ENCODE results near the gene DHDH.

DHDH gene

DNA sequence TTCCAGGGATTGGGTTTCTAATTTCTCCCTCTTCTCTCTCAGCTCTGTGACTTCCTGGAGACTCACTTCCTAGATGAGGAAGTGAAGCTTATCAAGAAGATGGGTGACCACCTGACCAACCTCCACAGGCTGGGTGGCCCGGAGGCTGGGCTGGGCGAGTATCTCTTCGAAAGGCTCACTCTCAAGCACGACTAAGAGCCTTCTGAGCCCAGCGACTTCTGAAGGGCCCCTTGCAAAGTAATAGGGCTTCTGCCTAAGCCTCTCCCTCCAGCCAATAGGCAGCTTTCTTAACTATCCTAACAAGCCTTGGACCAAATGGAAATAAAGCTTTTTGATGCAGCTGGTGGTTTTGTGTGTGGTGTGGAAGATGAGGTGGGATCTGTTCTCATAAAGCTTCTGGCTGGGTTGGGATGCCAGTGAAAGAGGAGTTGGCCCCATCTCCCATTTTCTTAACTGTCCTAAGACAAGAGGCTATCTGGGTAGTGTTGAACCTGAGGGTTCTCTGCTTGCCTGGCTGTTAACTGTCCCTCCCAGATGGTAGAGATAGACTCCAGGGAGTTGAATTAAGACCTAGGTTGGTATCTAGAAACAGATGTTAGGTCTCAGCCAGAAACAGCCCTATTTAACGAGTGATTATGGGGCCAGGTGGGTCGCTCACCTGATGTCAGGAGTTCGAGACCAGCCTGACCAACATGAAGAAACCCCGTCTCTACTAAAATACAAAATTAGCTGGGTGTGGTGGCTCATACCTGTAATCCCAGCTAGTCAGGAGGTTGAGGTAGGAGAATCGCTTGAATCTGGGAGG lies 33.2 kb downstream of the DHDH start:
- no peak for DNase-seq (ENCODE audit: low read depth in 2 of 2)

GRCh38 chr19:48967346-48968178 lies 34.1 kb downstream of the DHDH start:
- DNase-seq (ENCODE audit: low read depth in 2 of 2) = no peak

DNA sequence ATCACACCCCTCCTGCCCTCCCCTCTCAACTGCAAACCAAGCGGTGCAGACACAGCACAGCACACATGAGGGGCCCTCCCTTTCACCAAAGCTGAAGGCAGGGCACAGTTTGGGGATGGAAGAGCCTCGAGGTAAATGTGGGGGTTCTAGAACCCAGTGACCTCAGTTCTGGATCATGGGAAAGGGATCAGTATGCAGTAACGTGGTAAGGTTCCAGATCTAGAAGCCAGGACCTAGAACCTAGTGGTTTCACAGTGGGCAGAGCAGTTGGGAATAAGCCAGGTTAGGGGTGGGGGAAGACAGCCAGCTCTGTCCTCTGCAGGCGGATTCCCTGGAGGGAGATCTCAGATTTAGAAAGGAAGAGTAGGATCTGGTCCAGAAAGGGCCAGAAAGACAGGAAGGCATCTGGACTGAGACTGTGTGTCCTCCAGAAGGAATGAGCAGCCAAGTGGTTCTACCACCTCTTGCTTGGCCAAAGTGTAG lies 34.7 kb downstream of the DHDH start:
- no peak for DNase-seq (ENCODE audit: low read depth in 2 of 2)

- DNase-seq (ENCODE audit: low read depth in 2 of 2) = no peak
Measured at GRCh38 chr19:48968813-48969218, 35.3 kb downstream of the DHDH start.

DNA sequence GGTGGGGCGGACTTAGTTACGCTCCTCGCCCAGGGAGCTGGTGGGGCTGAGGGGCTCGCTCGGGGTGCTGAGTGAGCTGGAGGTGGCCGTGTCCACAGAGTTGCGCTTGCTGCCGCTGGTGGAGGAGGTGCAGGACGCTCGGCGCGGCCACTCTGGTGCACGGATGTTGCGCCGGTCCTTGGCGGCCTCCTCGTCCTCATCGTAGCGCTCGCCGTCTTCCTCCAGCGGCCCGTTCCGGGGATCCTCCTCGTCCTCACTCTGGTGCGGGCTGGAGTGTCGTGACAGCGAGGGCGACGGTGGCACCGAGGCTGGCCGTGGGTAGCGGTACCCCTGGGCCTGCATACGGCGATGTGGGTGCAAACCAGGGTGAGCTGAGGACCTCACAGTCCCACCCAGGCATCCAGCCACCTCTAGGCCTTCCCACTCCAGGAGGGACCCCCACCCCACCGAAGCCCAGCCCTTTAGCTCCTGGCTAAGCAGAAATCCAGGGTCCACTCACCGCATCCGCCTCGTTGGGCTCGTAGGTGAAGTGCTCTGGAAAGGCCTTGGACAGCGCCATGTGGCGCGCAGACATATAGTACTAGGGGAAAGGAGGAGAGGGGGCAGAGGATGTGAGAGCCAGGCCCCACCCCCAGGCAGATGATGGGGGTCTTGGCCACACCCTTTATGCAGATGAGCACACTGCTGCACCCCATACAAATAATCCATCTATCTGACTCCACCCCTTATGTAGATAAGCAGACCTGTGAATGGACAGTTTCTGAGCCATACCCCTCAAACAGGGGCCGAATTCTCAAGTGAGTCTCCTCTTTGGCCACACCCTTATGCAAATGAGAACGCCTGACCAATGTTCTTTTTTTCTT lies 36.0 kb downstream of the DHDH start:
- DNase-seq (ENCODE audit: low read depth in 2 of 2) = no peak

DNA sequence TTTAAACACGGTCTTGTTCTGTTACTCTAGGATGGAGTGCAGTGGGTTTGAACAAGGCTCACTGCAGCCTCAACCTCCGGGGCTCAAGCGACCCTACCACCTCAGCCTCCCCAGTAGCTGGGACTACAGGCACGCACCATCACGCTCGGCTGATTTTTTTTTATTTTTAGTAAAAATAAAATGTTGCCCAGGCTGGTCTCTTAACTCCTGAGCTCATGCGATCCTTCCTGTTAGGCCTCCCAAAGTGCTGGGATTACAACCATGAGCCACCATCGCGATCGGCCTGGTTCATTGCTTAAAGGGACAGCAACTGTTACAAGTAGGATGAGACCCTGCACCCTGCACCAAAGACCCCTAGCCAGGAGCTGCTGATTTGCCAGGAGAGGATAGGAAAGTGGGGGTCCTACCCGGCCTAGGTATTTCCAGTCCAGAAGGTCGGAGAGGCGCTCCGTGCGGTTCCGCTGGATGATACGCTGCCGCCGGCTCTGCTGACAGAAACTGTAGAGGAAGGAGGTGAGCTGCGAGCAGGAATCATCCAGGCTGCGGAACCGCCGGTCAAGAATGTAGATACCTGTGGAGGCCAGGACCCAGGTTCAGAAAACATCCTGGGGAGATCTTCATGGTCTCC lies 36.8 kb downstream of the DHDH start:
- DNase-seq (ENCODE audit: low read depth in 2 of 2) = no peak

DNA sequence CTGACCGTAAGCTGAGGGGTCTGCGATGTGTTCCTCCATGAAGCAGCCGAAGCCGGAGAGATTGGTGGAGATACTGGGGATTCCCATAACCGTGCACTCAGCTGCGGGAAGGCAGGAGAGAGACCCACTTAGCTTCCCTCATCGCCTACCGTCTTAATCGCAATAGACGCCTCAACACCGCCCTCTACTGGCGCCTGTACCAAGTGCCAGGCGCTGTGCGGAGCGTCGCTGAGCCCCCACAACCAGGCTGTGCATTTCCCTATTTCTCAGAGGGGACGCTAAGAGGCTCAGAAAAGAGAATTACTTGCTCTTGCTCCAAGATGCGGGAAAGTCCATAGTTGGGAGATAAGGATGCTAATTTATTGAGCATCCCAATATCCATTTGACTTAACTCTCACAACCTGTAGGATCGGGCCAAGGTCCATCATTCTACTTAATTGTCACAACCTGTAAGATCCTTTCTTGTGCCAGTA lies 37.5 kb downstream of the DHDH start:
- DNase-seq (ENCODE audit: low read depth in 2 of 2) = peak; percentile 70 to 71

DNA sequence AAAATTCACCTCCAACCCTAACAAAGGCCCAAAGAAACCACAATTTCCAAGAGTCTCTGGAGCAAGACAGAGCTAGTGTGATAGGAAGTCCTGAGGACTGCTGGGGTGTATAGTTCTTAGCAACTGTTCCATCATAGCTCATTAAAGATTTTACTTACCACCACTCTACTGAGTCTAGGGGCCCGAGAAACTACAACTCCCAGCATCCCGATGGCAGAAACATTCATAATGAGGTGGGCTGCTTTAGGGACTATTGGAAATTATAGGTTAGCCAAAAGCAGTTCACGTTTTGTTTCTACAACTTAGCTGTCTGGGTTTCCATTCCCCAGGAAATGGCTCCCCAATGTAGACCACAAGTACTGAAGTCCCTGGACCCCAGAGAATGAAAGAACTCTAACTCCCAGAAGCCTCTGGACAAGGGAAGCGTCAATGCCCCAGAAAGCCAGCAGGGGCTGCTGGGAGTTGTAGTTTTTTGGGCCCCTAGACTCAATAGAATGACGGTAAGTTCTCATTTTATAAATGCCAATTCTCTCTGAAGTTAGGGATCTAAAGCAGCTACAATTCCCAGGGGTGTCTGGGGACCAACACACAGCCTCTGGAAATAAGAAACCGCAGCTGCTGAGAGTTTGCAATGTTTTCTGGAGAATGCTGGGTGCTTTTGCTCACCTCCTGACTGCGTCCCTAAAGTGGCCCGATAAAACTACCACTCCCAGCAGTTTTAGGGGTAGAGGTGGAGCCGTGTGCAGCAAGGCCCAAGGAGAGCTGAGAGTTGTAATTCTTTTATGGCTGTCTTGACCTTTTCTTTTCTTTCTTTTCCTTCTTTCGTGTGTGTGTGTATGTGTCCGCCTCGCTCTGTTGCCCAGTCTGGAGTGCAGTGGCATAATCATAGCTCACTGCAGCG lies 42.7 kb downstream of the DHDH start:
- DNase-seq (ENCODE audit: low read depth in 2 of 2) = no peak

GRCh38 chr19:48977061-48977460 lies 43.6 kb downstream of the DHDH start:
- no peak for DNase-seq (ENCODE audit: low read depth in 2 of 2)

- DNase-seq (ENCODE audit: low read depth in 2 of 2) = no peak
Measured at GRCh38 chr19:48982280-48982679, 48.8 kb downstream of the DHDH start.

GRCh38 chr19:48985711-48986110 lies 52.2 kb downstream of the DHDH start:
- DNase-seq (ENCODE audit: low read depth in 2 of 2) = no peak

DNA sequence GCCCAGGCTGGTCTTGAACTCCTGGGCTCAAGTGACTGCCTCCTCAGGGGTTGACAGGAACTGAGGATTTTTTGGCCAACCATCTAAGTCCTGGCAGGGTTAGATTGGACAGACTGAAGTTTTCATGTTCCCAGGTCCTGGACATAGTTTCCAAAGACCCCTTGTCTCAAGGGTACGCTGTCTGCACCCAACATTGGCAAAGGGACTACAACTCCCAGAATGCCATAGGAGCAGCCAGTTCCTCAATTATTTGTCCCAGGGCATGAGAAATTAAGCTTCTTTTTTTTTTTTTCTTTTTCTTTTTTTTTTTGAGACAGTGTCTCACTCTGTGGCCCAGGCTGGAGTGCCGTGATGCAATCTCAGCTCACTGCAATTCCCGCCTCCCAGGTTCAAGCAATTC lies 52.7 kb downstream of the DHDH start:
- no peak for DNase-seq (ENCODE audit: low read depth in 2 of 2)

DNA sequence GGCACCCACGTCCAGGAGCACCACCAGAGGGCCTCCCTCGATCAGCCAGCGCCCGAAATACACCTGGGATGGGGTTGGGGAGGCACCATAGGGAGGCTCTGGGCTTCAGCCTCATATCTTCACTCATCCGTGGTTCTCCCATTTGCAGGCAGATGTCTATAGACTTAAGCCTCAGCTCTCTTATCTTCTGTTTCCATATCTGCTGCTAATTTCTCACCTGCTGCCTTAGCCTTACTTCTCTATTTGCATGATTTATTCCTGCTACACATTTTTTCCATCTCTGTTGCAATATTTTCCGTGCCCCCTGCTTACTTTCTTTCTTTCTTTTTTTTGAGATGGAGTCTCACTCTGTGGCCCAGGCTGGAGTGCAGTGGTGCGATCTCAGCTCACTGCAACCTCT lies 53.8 kb downstream of the DHDH start:
- DNase-seq (ENCODE audit: low read depth in 2 of 2) = no peak

DNA sequence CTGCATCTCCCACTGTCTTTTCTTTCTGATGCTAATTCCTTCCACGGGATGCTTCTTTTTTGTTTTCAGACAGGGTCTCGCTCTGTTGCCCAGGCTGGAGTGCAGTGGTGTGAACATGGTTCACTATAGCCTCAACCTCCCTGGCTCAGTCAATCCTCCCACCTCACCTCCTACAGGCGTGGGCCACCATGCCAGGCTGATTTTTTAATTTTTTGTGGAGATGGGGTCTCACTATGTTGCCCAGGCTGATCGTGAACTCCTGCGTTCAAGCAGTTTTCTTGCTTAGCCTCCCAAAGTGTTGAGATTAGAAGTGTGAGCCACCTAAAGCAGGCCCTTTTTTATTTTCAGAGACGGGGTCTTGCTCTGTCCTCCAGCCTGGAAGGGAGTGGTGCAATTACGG lies 54.8 kb downstream of the DHDH start:
- no peak for DNase-seq (ENCODE audit: low read depth in 2 of 2)

DNA sequence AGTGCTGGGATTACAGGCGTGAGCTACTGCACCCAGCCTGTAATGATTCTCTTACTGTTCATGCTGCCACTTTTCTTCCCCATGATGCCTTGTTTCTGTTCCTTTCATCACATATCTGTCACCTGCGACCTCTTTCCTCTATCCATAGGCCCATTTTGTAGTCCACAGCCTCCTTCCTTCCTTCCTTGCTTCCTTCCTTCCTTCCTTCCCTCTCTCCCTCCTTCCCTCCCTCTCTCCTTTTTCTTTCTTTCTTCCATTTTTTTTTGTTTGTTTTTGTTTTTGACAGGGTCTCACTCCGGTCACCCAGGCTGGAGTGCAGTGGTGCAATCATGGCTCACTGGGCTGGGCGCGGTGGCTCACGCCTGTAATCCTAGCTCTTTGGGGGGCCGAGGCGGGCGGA lies 55.4 kb downstream of the DHDH start:
- DNase-seq (ENCODE audit: low read depth in 2 of 2) = no peak

DNA sequence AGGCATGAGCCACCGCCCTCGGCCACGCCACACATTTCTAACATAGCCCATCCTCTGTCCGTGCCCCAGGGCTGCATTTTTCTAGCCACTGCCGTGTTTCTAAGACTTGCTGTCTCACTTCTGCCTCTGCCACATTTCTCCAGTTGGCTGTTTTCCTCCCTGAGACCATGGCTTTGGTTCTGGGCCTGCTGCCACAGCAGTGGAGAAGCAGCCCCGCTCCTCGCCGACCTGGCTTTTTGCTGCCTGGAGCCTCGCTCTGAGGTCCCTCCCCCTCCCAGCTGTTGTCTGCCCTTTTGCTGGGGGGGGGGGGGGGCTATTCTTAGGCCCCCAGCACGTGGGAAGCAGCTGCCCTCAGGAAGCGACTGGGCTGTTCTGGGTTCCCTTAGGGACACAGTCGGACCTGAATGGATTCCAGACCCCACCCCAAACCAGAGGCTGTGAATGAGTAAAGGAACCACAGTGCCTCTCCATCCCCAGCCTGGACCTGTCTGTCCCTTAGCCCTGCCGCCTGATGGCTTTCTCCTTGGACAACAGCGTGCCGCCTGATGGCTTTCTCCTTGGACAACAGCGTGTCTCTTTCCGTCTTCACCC lies 56.3 kb downstream of the DHDH start:
- no peak for DNase-seq (ENCODE audit: low read depth in 2 of 2)

GRCh38 chr19:48990400-48990799 lies 56.9 kb downstream of the DHDH start:
- no peak for DNase-seq (ENCODE audit: low read depth in 2 of 2)

- no peak for DNase-seq (ENCODE audit: low read depth in 2 of 2)
Measured at GRCh38 chr19:48991011-48991609, 57.6 kb downstream of the DHDH start.

DNA sequence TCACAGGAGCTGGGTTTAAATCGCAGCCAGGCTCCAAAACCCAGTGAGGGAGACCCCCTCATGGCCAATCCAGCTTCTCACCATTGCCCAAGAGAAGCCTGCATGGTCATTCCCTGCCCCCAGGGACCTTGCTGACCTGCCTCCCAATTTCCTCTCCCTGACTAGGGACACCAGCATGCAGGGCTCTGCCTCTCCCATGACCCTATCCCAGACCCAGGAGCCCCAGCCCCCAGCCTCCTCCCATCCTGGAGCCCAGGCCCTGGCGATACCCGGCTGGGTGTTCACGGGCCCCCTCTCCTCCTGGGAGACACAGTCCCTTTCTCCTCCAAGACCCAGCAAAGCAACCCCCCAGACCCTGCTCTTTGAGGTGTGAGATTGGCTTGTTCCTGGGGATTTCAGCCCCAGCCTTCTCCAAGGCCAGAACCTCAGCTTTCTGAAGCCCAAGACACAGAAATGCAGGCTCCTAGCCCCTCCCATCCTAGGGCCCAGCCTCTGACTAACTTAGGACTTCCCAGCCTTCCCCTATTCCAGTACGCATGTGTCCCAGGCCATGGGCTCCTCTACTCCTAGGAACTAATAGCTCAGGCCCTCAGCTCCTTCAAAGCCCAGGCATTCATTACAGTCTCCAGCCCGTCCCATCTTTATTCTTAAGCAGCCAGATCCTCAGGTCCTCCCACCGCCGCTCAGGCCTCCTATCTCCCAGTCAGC lies 58.5 kb downstream of the DHDH start:
- no peak for DNase-seq (ENCODE audit: low read depth in 2 of 2)
